ENCODE data around the gene KIF17. TPM values are rescaled to one million over a fixed set of nuclear protein-coding genes. Genes with fewer than 3 reads are reported as not detected.
A peak's percentile ranks its signal among the peaks of the same experiment; 100 is the strongest.

KIF17 gene
- total and polyA plus RNA-seq, 2 of the 4 experiments (the other 2 are of a cell fraction): 4.5 to 5.7 TPM

GRCh38 chr1:20705203-20705755, 12.5 kb downstream of the KIF17 start:
- H2AK9ac ChIP-seq (replicated peaks; ENCODE audit: low read depth, low read length, poor library complexity): peak overlapping the region; percentile 66
- no peak overlapping the region; the same call in 1 of the 2 replicates for H2BK20ac ChIP-seq (ENCODE audit: low read depth, low read length)
- in situ Hi-C loops (cut with MboI; ENCODE audit: low sequenced_read_pairs): no loop called here
- H2BK5ac ChIP-seq (ENCODE audit: low read depth, low read length, poor library complexity, severe bottlenecking): no peak overlapping the region
- no peak overlapping the region for H3K4me2 ChIP-seq (ENCODE audit: low read depth, low read length)
- BruUV-seq (replicated peaks): no TSS peak
- no peak overlapping the region for H2AK5ac ChIP-seq (ENCODE audit: low read depth, low read length)
- WGBS, 2 experiments (ENCODE audit: extremely low coverage in 2 of 2, insufficient read length in 1 of 2): 87% methylated on average over 12 of the region's 15 CpGs; no CpG with 5 or more reads in 1 of the 2 experiments
- no peaks in the 10 kb centered on the region; the same call in 1 of the 2 replicates for H4K20me1 ChIP-seq (ENCODE audit: insufficient read depth, low read length)
- H3K9me3 ChIP-seq (ENCODE audit: control insufficient read depth, insufficient read depth, low read length): no peaks in the 10 kb centered on the region
- peak overlapping the region; percentile 44 for H2AFZ ChIP-seq (replicated peaks; ENCODE audit: low read length, poor library complexity)
- H4K5ac ChIP-seq (ENCODE audit: low read depth, low read length): no peak overlapping the region
- no peaks in the 10 kb centered on the region for H3K27me3 ChIP-seq (ENCODE audit: control insufficient read depth, insufficient read depth, low read length)
- no peak overlapping the region for H3K27ac ChIP-seq (ENCODE audit: insufficient read depth, low read length)
- H4K8ac ChIP-seq (ENCODE audit: low read depth in 2 of 2, low read length in 2 of 2): no peak overlapping the region
- no peak overlapping the region for H2BK120ac ChIP-seq (ENCODE audit: low read depth, low read length)
- no peaks in the 10 kb centered on the region for H3K4me1 ChIP-seq (ENCODE audit: control insufficient read depth, insufficient read depth, low read length)
- ATAC-seq (ENCODE audit: low read depth) (no peak), DNase-seq (no peak)
- no peak overlapping the region for H3K56ac ChIP-seq (ENCODE audit: extremely low read depth, insufficient read depth, low read length)
- POLR2A ChIA-PET (ENCODE audit: unreplicated experiment): no interaction called here
- no peak overlapping the region for H3K23ac ChIP-seq (ENCODE audit: low read depth, low read length)
- H3K4ac ChIP-seq (ENCODE audit: low read depth, low read length): no peak overlapping the region
- H3K9me1 ChIP-seq (ENCODE audit: insufficient read depth, low read length): peaks cover 6% of the 10 kb centered on the region; the same call in 1 of the 2 replicates
- no peak overlapping the region for H3K18ac ChIP-seq (ENCODE audit: low read depth, low read length)
- no peak overlapping the region; the same call in 1 of the 2 replicates for H4K91ac ChIP-seq (ENCODE audit: insufficient read depth, low read depth, low read length)
- intact Hi-C loops (cut with micrococcal nuclease): no loop called here
- H2BK15ac ChIP-seq (ENCODE audit: low read depth, low read length): no peak overlapping the region; the same call in 2 of the 3 replicates
- CTCF ChIA-PET: interaction anchor here (0.7 kb wide), 1 partner anchor 244 kb away, joined by 3 read pairs; no protein-coding TSS in a partner anchor
- peaks cover 0 to 3% of the 10 kb centered on the region in 2 experiments; a peak in 1 of 4 replicates for H3K79me1 ChIP-seq (ENCODE audit: low read depth in 1 of 2, low read length in 2 of 2)
- no peak overlapping the region for H3K9ac ChIP-seq (ENCODE audit: low read depth, low read length)
- dilution Hi-C loops (cut with HindIII; ENCODE audit: low sequenced_read_pairs, unreplicated experiment): no loop called here
- TF ChIP-seq ELK1 (IDR thresholded peaks at IDR 0.05; ENCODE audit: borderline replicate concordance, low read depth, low read length): no peak
- TF ChIP-seq MAFK (IDR thresholded peaks at IDR 0.05; ENCODE audit: low read depth, low read length): no peak
- no peak for TF ChIP-seq MXI1 (IDR thresholded peaks at IDR 0.05; ENCODE audit: borderline replicate concordance, low read depth, low read length)
- no peak overlapping the region for H3K4me3 ChIP-seq (ENCODE audit: insufficient read depth, low read depth, low read length)
- H3K14ac ChIP-seq (replicated peaks; ENCODE audit: low read depth, low read length): no peak overlapping the region
- H3K36me3 ChIP-seq (ENCODE audit: control insufficient read depth, insufficient read depth, low read length): no peaks in the 10 kb centered on the region

All from IMR-90 (cell line).